A549 (cell line): ENCODE results near the gene CFAP157. TPM values are rescaled to one million over a fixed set of nuclear protein-coding genes. Genes with fewer than 3 reads are reported as not detected.
A peak's percentile ranks its signal among the peaks of the same experiment; 100 is the strongest.

Experiments used
- ATAC-seq, 2 experiments: fragments of 200-7000 bp in 1 of 2; fragments of >200 bp in 1 of 2; cut with Nextera tagmentation in 1 of 2; cut with Tn5 transposase in 1 of 2; 3 replicates each; pipeline versions ENCODE4 v1.8.0 to v1.9.1; 2018 to 2020; ENCODE audit warnings: mild to moderate bottlenecking in 1 of 2, moderate library complexity in 1 of 2
- CTCF ChIA-PET: fragments of 300-600 bp; sonication (Branson Sonifier 250); formaldehyde crosslinking; extraction: SDS; loops from one replicate; lab custom pipeline; 2021; ENCODE audit warnings: antibody characterized with exemption, inconsistent platforms; lab: Yijun Ruan, JAX
- POLR2A ChIA-PET: fragments of 350-600 bp; formaldehyde crosslinking; extraction: SDS; loops from one replicate; lab custom pipeline; 2021; ENCODE audit warnings: antibody characterized with exemption, inconsistent platforms; lab: Yijun Ruan, JAX
- DNase-seq, 2 experiments: peaks; one replicate each; pipeline versions ENCODE4 v3.0.0 to v3.0.0-alpha.2; 2011 to 2016; ENCODE audit warnings: low read depth in 1 of 2, low spot score in 1 of 2
- FAIRE-seq: peaks from 2 replicates; lab custom pipeline; 2011; peaks lifted over from hg19 to GRCh38; lab: Jason Lieb, UNC
- H3K27ac ChIP-seq, 2 experiments: fragments of >200 bp; sonication (Bioruptor Twin); formaldehyde crosslinking; 3 replicates each; pipeline ENCODE4 v1.5.1; 2016 to 2017
- H3K4me1 ChIP-seq: fragments of >200 bp; sonication (Bioruptor Twin); formaldehyde crosslinking; 3 replicates; pipeline ENCODE4 v1.6.1; 2016
- H3K4me2 ChIP-seq: fragments of >200 bp; sonication (Bioruptor Twin); formaldehyde crosslinking; 3 replicates; pipeline ENCODE4 v1.6.1; 2016
- H3K4me3 ChIP-seq: fragments of >200 bp; sonication (Bioruptor Twin); formaldehyde crosslinking; 3 replicates; pipeline ENCODE4 v1.5.1; 2016
- H3K9me3 ChIP-seq: fragments of >200 bp; sonication (Bioruptor Twin); formaldehyde crosslinking; 3 replicates; pipeline ENCODE4 v1.6.1; 2016
- CBX2 ChIP-seq: fragments of 200-600 bp; sonication (generic); IDR thresholded peaks from 2 replicates; pipeline ENCODE4 v1.6.1; 2016; ENCODE audit warnings: low read depth, mild to moderate bottlenecking, borderline replicate concordance
- CHD4 ChIP-seq: fragments of 200-600 bp; sonication (generic); IDR thresholded peaks from 2 replicates; pipeline ENCODE4 v1.6.1; 2016; ENCODE audit warnings: antibody characterized with exemption, mild to moderate bottlenecking, borderline replicate concordance
- EHF ChIP-seq: fragments of 250-450 bp; sonication (Bioruptor Pico); IDR thresholded peaks from 2 replicates; pipeline ENCODE4 v1.5.0; 2020; ENCODE audit warnings: mild to moderate bottlenecking
- ESRRA ChIP-seq: fragments of 150-350 bp; IDR thresholded peaks from 2 replicates; pipeline ENCODE4 v1.6.1; 2014; ENCODE audit warnings: mild to moderate bottlenecking, low read length, borderline replicate concordance
- FOSB ChIP-seq: fragments of 250-450 bp; sonication (Bioruptor Pico); IDR thresholded peaks from 2 replicates; pipeline ENCODE4 v1.5.0; 2020; ENCODE audit warnings: mild to moderate bottlenecking, moderate library complexity
- FOSL2 ChIP-seq, 2 experiments: fragments of 450-650 bp in 1 of 2; fragments of >200 bp in 1 of 2; sonication (Bioruptor Twin) in 1 of 2; formaldehyde crosslinking; IDR thresholded peaks; 2 replicates each; pipeline versions ENCODE4 v1.5.0 to v1.6.1; 2016 to 2020; ENCODE audit warnings: mild to moderate bottlenecking in 1 of 2, moderate library complexity in 1 of 2
- HDAC2 ChIP-seq: fragments of 200-600 bp; sonication (generic); IDR thresholded peaks from 2 replicates; pipeline ENCODE4 v1.6.1; 2016
- HEYL ChIP-seq: fragments of 250-450 bp; sonication (Bioruptor Pico); IDR thresholded peaks from 2 replicates; pipeline ENCODE4 v1.8.0; 2021; ENCODE audit warnings: mild to moderate bottlenecking, moderate library complexity
- HOXB13 ChIP-seq: fragments of 250-450 bp; sonication (Bioruptor Pico); IDR thresholded peaks from 2 replicates; pipeline ENCODE4 v1.5.0; 2020; ENCODE audit warnings: low read depth, mild to moderate bottlenecking, moderate library complexity
- JUN ChIP-seq, 2 experiments: fragments of >200 bp; sonication (Bioruptor Twin); formaldehyde crosslinking; IDR thresholded peaks; 2 replicates in 1 of 2; 3 replicates in 1 of 2; pipeline ENCODE4 v1.6.1; 2016 to 2017
- KDM1A ChIP-seq: fragments of 200-600 bp; sonication (generic); IDR thresholded peaks from 2 replicates; pipeline ENCODE4 v1.6.1; 2016; ENCODE audit warnings: low read depth, mild to moderate bottlenecking
- MAZ ChIP-seq: fragments of 150-350 bp; IDR thresholded peaks from 2 replicates; pipeline ENCODE4 v1.6.1; 2014; ENCODE audit warnings: antibody characterized with exemption, low read depth, low read length, borderline replicate concordance
- PHF8 ChIP-seq: fragments of 200-600 bp; sonication (generic); IDR thresholded peaks from 2 replicates; pipeline ENCODE4 v1.6.1; 2016; ENCODE audit warnings: low read depth, mild to moderate bottlenecking, antibody characterized with exemption, moderate library complexity, borderline replicate concordance
- POLR2AphosphoS2 ChIP-seq: conservative IDR thresholded peaks from 2 replicates; pipeline ENCODE4 v1.6.1; 2012; ENCODE audit warnings: low read length, improper control_type of control experiment, inconsistent platforms
- RFX5 ChIP-seq: fragments of 450-650 bp; IDR thresholded peaks from 2 replicates; pipeline ENCODE4 v1.7.1; 2014; ENCODE audit warnings: antibody characterized with exemption, mild to moderate bottlenecking, moderate library complexity
- SMC3 ChIP-seq: fragments of >200 bp; sonication (Bioruptor Twin); formaldehyde crosslinking; IDR thresholded peaks from 3 replicates; pipeline ENCODE4 v1.6.1; 2018; ENCODE audit warnings: inconsistent platforms
- TP53 ChIP-seq: fragments of 250-450 bp; sonication (Bioruptor Pico); IDR thresholded peaks from 2 replicates; pipeline ENCODE4 v1.5.0; 2021; ENCODE audit warnings: mild to moderate bottlenecking, moderate library complexity
- ZSCAN20 ChIP-seq: fragments of 250-450 bp; sonication (Bioruptor Pico); IDR thresholded peaks from 2 replicates; pipeline ENCODE4 v1.8.0; 2022; ENCODE audit warnings: mild to moderate bottlenecking, moderate library complexity
- WGBS: methylation state at CpG from one replicate; pipeline ENCODE4 v1.1.6; 2017; ENCODE audit errors: missing lambda C conversion rate; 5-methylcytosine and 5-hydroxymethylcytosine counted together
- polyA plus RNA-seq, 4 experiments: library from polyadenylated mRNA; depleted of rRNA in 3 of 4; stranded (reverse); fragments of >200 nt; fragmentation: RNase III in 1 of 4; extraction: RNeasy Plus Mini Kit Qiagen cat#74134 plus additional on column Dnase treatment in 1 of 4; gene quantifications; 2 replicates in 3 of 4; 3 replicates in 1 of 4; pipeline ENCODE4 v1.2.3, GENCODE V29; 2011 to 2017
- TF ChIP-seq, protein P1 (sequence below): fragments of >200 bp; sonication (Bioruptor Twin); formaldehyde crosslinking; IDR thresholded peaks from 3 replicates; pipeline ENCODE4 v1.5.1; 2016
- TF ChIP-seq, protein P2 (sequence below): fragments of 250-450 bp; sonication (Bioruptor Pico); IDR thresholded peaks from 2 replicates; pipeline ENCODE4 v1.5.0; 2020; ENCODE audit warnings: low read depth, mild to moderate bottlenecking, moderate library complexity
- TF ChIP-seq, protein P3 (sequence below): fragments of 450-650 bp; IDR thresholded peaks from 2 replicates; pipeline ENCODE4 v1.6.1; 2014; ENCODE audit warnings: antibody characterized with exemption

CFAP157 gene
- polyA plus RNA-seq, 2 of the 4 experiments (the other 2 are of a cell fraction): 0.04 TPM

DNA sequence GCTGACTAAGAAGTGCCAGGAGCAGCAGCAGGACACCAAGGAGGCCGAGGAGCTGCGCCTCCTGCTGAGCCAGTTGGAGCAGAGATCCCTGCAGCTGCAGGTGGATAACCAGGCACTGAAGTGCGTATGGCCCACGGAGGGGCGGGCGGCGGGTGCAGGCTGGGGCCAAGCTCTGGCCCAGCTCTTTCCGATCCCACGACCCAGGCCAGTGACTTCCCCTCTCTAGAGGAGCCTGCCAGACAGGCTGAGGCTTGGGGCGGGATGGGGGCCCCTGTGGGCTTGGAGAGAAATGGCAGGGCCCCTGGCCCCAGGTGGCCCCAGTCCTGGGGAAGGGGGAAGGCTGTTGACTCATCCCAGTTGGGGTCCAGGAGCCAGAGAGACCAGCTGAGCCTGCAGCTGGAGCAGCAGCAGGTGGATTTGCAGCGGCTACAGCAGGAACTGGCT is 5.1 kb downstream of the CFAP157 start (continued):
- TF ChIP-seq, protein P1, sequence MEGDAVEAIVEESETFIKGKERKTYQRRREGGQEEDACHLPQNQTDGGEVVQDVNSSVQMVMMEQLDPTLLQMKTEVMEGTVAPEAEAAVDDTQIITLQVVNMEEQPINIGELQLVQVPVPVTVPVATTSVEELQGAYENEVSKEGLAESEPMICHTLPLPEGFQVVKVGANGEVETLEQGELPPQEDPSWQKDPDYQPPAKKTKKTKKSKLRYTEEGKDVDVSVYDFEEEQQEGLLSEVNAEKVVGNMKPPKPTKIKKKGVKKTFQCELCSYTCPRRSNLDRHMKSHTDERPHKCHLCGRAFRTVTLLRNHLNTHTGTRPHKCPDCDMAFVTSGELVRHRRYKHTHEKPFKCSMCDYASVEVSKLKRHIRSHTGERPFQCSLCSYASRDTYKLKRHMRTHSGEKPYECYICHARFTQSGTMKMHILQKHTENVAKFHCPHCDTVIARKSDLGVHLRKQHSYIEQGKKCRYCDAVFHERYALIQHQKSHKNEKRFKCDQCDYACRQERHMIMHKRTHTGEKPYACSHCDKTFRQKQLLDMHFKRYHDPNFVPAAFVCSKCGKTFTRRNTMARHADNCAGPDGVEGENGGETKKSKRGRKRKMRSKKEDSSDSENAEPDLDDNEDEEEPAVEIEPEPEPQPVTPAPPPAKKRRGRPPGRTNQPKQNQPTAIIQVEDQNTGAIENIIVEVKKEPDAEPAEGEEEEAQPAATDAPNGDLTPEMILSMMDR: no peak
- TF ChIP-seq POLR2AphosphoS2 (no peak), JUN (IDR thresholded peaks at IDR 0.05) (no peak)

DNA sequence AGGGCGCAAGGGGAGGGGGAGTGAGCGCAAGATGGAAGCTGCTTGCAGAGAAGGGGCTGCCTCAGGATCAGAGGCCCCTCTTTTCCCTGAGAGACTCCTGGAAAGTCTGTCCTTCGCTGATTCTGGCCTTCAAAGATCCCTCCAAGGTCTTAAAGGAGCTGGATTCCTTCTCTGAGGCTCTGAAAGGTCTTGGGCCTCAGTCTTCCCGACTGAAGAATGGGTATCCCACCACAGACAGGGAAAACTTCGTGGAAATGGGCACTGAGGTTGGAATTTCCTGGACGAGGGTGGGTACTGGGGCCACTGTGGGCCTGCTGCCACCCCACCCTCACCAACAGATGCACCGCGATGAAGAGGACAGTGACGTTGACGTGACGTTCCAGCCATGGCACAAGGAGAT is 5.6 kb downstream of the CFAP157 start:
- ATAC-seq: no peak
- H3K4me3 ChIP-seq: no peak overlapping the region
- TF ChIP-seq ZSCAN20 (CRISPR knock-in tag): no peak
- TF ChIP-seq KDM1A: peak; percentile 34; the same call in 1 of the 2 replicates
- TF ChIP-seq, all 56 proteins: peak for 1
- Histone ChIP-seq H3K9me3 (no peaks in the 10 kb centered on the region), H3K4me1 (peaks cover 10% of the 10 kb centered on the region; the same call in 1 of the 3 replicates), H3K4me2 (no peak overlapping the region), H3K27ac (no peak overlapping the region)
- ChIA-PET POLR2A (no interaction called here), CTCF (interaction anchor here (0.5 to 4.2 kb wide), 5 partner anchors 8 to 84 kb away, joined by 3 to 26 read pairs (median 3); partner anchors contain the start of genes CDK9 and TOR2A)
- no peak for FAIRE-seq
- 84% methylated on average over 11 of the region's 11 CpGs for WGBS
- no peak for DNase-seq

DNA sequence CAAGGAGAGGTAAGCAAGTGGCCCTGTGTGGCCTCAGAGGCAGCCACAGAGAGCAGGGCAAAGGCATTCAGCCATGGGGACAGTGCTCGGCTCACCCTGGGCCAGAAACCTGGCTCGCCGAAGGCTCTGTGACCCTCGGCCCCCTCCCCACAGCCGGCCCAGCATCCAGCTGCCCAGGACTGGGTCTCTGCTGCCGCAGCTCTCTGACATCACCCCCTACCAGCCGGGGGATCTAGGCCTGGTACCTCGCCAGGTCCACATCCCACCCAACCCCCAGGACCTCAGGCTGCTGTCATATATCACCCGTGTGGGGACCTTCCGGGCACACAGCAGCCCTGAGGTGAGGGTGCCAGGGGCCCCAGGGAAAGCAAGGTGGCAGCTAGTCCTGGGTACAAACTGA is 6.1 kb downstream of the CFAP157 start:
- no peak for ATAC-seq
- 95% methylated on average over 7 of the region's 10 CpGs for WGBS
- FAIRE-seq: no peak
- ChIA-PET CTCF (interaction anchor here (0.5 to 4.2 kb wide), 8 partner anchors 9 to 208 kb away, joined by 3 to 26 read pairs (median 3); partner anchors contain the start of genes CDK9 and TOR2A), POLR2A (no interaction called here)
- H3K4me3 ChIP-seq: no peak overlapping the region
- no peaks in the 10 kb centered on the region for H3K9me3 ChIP-seq
- peaks cover 10% of the 10 kb centered on the region; the same call in 1 of the 3 replicates for H3K4me1 ChIP-seq
- DNase-seq: no peak
- H3K27ac ChIP-seq: no peak overlapping the region
- H3K4me2 ChIP-seq: no peak overlapping the region
- no peak for TF ChIP-seq EHF (CRISPR knock-in tag)
- no peak for TF ChIP-seq HDAC2
- TF ChIP-seq MAZ: no peak
- no peak for TF ChIP-seq KDM1A
- TF ChIP-seq TP53 (CRISPR knock-in tag): no peak
- no peak for TF ChIP-seq CBX2
- no peak for TF ChIP-seq FOSB (CRISPR knock-in tag)
- TF ChIP-seq SMC3: no peak
- no peak for TF ChIP-seq HOXB13 (CRISPR knock-in tag)
- no peak for TF ChIP-seq POLR2AphosphoS2
- TF ChIP-seq RFX5: no peak
- TF ChIP-seq ESRRA: no peak
- TF ChIP-seq ZSCAN20 (CRISPR knock-in tag): no peak
- no peak for TF ChIP-seq CHD4

- peak overlapping the region; percentile 68 for H3K4me3 ChIP-seq
- ChIA-PET CTCF (interaction anchor here (0.9 to 7.4 kb wide), 7 partner anchors 10 to 209 kb away, joined by 3 to 63 read pairs (median 3); partner anchors contain the start of genes CDK9 and TOR2A), POLR2A (interaction anchor here (2.0 kb wide), 1 partner anchor 103 kb away, joined by 6 read pairs; the partner anchor contains the start of gene STXBP1)
- peak overlapping the region; percentile 94 for H3K4me2 ChIP-seq
- 67% methylated on average over 16 of the region's 19 CpGs for WGBS
- DNase-seq: no peak
- TF ChIP-seq CHD4 (no peak), JUN (IDR thresholded peaks at IDR 0.05) (no peak), PHF8 (no peak), MAZ (no peak), FOSL2 (IDR thresholded peaks at IDR 0.05) (no peak), FOSL2 (CRISPR knock-in tag; IDR thresholded peaks at IDR 0.05) (no peak), HEYL (CRISPR knock-in tag) (no peak)
- TF ChIP-seq, protein P2, sequence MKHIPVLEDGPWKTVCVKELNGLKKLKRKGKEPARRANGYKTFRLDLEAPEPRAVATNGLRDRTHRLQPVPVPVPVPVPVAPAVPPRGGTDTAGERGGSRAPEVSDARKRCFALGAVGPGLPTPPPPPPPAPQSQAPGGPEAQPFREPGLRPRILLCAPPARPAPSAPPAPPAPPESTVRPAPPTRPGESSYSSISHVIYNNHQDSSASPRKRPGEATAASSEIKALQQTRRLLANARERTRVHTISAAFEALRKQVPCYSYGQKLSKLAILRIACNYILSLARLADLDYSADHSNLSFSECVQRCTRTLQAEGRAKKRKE: no peak
- TF ChIP-seq, protein P3, sequence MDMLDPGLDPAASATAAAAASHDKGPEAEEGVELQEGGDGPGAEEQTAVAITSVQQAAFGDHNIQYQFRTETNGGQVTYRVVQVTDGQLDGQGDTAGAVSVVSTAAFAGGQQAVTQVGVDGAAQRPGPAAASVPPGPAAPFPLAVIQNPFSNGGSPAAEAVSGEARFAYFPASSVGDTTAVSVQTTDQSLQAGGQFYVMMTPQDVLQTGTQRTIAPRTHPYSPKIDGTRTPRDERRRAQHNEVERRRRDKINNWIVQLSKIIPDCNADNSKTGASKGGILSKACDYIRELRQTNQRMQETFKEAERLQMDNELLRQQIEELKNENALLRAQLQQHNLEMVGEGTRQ: no peak
- TF ChIP-seq, protein P1: no peak
- ATAC-seq: peak in 1 of 2 experiments; percentile 14; a peak in 3 of 6 replicates
- H3K27ac ChIP-seq: peak overlapping the region; percentile 73 to 79; a peak in 5 of 6 replicates
- peaks cover 10% of the 10 kb centered on the region; the same call in 1 of the 3 replicates for H3K4me1 ChIP-seq
- no peaks in the 10 kb centered on the region for H3K9me3 ChIP-seq
- FAIRE-seq: no peak
These were observed 7.4 kb downstream of the CFAP157 start for GRCh38 chr9:127714020-127714750.
